NCI-H146 treated with DMSO at 0.1 percent for 48 hours (cell line): ENCODE results near the gene PDZK1IP1.

ENCODE experiments used
- DNase-seq: peaks from one replicate; lab custom pipeline; 2025; ENCODE audit not compliant: unreplicated experiment; lab: John Stamatoyannopoulos, UW

The PDZK1IP1 gene, protein sequence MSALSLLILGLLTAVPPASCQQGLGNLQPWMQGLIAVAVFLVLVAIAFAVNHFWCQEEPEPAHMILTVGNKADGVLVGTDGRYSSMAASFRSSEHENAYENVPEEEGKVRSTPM

DNA sequence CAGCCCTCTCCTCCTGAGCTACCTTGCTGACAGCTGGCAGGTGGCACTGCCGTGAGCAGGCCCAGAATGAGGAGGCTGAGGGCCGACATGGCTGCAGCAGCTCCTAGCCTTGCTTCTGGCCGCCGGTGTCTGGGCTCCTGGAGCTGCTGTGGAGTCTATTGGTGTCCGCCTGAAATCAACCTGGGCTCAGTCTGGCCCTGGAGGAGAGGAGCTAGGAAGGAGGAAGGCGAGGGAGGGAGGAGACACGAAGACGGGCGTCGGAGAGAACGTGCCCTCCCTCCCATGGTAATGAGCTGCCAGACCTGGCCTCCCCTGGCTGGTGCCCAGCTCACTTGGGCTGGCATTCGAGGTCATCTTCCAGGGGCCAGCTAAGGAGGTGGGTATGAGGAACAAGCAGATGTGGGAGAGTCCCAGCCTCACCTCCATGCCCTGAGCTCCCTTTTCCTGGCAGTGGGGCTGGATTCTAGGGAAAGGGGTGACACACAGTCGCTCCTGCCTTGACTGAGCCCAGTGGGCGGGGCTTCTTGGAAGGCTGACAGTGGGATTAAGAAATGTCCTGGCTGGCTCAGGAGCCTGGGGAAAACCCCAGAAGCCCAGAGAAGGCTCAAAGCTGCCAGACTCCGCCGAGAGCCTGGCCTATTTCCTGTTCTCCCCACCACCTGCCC lies at the start of gene PDZK1IP1:
TSS of gene PDZK1IP1 (minus strand) at position 193 of the 665 bp plus-strand sequence. CDS start at position 89, 104 bp downstream.
- no peak for DNase-seq

DNA sequence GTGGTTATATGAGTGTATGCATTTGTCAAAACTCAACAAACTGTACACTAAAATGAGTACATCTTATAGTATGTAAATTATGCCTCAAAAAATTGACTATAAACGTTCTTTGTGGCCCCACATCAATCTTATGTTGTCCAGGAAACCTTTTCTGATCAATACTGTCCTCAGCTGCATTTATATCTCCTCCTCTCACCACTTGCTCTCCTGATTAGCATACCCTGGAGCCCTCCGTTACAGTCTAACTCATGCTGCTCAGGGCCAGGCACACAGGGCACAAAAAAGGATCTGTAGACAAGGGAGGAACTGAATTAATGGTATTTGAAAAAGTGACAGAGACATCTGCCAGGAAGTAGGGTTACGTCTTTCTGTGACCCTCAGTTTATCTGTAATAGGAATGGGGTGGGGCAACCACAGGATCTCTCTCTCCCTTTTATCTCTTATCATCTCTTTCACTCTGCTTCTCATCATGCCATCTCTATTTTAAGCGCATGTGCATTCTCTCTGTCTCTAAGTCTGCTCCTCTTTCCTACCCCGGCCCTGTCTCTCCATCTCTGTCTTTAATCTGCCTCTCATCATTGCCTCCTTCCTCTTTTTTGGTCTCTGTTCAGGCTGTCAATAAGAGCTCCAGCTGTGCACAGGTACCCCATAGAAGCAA lies 49.2 kb upstream of the PDZK1IP1 start:
- DNase-seq: no peak

DNA sequence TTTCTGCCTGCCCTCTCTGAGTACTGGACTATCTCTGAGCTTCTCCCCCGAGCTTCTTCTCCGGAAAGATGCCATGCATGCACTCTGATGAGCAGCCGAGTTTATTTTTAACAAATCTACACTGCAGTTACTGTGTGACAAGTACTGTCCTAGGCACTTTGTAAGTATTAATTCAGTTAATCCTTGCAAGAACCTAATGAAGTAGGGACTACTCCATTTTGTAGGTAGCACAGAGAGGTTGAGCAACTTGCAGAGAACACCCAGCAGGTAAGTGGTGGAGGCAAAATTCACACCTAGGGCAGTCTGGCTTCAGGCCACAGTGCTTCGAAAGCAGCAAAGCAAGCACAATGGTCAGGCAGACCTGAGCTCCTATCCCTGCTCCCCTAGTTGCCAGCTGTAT lies 46.0 kb upstream of the PDZK1IP1 start:
- DNase-seq: no peak

DNA sequence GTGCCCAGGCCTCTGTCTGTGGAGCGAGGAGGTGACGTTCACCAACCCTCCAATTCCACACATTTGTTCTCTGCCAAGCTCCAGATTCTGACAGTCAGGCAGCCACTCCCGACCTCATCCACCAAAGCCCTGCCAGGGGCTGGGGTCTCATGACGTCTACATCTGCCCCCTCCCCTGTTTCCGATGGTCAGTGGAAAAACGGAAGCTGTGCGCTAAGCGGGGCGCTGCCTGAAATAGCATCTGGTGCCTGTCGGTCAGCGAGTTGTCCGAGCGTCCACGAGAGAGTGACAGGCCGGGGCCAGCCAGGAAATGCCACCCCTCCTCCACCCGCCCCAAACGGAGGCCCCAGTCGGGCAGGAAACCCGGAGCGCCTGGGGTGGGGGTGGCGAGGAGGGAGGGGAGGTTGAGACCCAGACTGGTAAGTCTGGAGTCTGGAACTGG lies 45.4 kb upstream of the PDZK1IP1 start:
- no peak for DNase-seq

DNA sequence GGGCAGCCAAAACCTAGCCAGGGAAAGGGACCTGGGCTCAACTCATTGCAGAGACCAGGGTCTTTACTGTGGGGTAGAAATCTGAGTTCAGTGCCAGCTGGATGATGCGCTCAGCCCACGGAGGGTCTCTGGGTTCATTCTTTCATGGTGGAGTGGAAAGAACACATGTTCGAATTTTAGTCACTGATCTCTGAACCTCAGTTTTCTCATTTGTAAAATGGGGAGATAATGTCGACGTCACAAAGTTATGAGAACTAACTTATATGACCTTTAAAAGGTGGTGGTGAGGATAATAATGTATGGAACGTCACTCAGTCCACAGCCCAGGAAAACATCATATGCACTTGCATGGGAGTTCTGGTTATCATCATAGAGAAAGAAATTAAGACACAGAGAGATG lies 43.4 kb upstream of the PDZK1IP1 start:
- no peak for DNase-seq

DNA sequence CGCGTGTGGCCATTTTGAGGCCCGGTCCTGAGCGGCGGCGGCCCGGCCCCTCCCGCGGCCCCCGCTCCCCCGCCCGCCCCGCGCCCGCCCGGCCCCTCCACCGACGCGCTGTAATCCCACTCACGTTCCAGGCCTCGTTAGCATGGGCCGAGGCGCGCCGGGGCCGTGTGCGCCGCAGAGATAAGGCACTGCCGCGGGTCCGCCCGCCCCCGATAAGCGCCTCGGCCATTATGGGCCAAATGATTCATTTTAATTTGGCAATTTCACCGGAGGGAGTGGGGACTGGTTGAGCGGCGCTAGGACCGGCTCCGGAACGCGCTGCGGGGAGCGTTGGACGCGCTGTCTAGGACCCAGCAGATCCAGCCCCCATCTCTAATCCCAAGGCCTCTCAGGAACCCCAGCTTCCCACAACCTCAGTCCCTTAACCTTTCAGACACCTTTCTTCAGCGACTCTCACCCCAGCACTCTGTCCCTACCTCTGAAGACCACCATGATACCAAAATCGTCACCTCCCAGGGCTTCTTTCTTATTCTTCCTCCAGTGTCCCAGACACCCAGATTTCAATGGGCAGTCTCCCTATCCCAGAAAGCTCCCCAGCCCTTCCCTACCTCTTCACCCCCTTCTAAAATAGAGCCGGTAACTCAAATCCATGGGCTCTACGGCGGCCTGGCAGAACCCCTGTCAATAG lies 42.5 kb upstream of the PDZK1IP1 start, which contains the start of gene TAL1:
TSS of gene TAL1 (minus strand) at position 39 of the 688 bp plus-strand sequence. CDS start 6,337 bp downstream, outside the sequence.
- no peak for DNase-seq

DNA sequence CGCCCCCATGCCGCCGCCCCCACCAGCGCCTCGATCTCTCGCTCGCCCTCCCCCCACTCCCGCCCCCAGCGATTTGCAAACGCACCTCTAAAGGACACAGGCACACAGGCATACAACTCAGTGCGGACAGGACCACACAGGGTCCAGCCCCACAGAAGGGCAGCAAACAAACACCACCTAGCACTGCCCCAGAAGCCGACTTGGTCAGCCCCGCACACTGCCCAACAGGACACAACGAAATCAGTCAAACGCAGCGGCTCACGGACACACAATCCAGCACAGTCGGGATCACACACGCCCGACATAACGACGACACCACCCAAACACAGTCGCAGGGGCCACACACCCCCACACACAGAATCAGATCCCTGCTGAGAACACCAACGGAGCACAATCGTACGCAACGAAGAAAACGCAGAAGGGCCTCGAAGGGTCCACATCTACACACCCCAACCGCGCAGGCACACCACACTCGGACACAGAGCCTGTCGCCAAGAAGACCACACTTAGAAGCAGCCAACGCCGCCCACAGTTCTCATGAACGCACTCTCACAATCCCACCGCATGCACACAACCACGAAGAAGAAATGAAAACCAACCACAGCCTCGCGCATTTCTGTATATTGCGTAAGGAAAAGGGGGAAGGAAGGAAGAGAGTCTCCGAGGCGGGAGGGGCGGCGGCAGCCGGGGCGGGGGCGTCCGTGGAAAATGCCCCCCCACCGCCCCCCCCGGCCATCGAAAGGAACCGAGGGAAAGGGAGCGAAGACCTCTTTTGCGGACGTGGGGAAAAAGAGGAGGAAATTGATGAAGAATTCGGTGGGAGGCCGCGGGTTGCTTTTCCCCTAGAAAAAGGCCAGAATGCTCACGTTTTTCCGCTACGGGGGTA lies 41.7 kb upstream of the PDZK1IP1 start:
- DNase-seq: no peak

DNA sequence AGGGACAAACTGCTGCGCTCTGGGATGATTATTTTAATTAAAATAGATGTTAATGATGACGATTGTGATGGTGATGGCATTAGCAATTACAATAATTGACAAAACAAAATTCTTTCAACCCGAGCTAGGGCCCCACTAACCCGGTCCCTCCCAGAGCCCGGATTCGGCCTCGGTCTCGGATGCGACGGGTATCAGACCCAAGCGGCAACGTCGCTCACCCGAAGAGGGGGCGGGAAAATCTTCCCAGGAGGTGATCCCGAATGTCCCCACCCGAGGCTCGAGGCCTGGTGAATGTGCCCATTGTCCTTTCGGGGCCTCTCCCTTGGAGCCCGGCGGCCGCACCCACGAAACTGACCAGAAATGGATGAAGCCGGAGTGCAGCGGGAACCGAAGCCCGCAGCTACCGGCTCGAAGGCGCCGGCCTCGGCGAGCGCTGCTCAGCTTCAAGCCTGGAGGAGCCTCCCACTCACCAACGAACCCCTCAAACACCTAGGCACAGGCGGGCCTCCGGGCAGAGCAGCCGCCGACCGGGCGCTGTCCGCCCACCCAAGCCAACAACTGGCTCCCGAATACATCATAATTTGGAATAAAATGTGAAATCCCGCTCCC lies 41.0 kb upstream of the PDZK1IP1 start:
- DNase-seq: no peak

DNA sequence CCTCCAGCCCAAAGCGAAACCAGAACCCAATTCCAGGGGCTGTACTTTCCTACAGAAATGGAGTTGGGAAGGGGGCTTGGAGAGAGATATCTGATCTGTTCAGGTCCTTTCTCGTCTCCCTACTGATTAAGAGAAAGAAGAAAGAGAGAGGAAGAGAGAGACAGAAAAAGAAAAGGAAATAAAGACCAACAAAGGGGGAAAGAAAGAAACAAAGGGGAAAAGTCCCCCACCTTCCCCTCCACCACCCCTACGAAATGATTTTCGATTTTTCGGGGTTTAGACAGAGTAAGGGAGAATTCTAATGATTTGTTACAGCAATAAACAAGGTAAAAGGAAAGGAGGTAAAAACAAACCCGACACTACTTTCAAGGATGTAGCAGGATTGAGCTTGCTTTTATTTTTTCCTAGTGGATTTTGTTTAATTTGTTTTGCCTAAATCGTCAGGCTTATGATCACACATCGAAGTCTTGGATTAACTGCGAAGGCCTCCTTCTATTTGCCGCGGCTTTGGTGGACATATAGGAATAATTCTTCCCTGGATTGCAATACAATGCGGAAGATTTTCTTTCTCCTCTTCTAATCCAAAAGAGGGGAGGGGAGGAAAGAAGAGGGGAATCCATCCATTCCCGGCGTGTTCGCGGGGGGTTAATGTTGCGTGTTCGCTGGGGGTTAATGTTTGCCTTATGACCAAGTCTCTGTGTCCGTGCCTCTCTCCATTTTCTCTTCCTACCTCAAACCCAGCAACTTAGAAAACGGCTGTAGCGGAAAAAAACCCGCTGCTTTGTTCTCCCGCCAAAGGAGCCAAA lies 40.3 kb upstream of the PDZK1IP1 start:
- DNase-seq: no peak

DNA sequence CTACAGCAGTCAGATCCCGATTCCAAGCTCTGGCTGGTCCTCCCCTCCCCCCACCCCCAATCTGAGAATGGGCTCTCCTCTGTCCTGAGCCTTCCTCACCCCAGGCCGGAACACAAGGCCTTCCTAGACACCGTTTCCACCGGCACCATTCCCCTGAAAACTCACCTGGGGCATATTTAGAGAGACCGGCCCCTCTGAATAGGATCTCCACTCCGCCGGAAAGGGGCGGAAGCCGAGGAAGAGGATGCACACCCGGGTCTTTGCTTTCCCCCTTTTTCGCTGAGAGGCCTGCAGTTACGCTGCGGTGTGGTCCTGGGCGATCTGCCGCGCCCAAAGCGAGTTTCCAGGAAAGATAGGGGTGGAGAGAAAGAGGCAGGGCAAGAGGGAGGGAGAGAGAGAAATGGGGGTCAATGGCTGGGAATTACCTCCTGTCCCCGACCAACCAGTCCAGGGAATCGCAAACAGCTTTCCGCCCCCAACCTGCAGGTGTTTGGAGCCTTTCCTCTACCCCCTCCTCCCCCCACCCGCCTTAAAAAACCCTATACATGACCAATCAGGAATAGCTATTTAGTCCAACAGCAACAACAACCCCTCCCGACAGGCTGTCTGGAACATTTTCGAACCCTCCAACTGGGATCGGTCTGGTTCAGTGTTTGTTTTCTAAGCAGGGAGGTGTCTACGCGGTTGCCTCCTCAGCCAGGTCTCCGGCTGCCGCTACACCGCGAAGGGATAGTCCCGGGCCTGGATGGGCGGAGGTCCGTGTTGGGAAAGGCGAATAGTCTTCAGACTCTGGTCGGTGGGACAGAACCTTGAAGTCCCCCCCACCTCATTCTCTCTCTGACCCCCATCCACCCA lies 39.4 kb upstream of the PDZK1IP1 start:
- no peak for DNase-seq

DNA sequence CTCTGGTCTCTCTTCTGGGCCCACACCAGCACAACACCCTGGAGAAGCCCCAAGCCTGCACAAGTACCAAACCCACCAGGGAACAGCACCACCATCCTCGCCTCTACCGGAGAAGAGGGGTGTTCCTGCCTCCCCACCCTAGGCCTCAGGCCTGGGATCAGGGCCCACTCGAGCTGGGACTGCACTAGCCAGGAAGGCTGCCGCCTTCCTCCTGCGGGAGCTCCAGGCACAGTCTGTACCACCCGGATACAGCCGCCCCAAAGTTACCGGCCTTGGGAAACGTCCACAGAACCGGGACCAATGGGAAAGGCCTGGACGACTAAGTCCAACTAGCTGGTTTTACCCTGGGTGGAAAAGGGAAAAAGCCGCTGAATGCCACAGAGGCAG lies 38.8 kb upstream of the PDZK1IP1 start:
- DNase-seq: no peak

DNA sequence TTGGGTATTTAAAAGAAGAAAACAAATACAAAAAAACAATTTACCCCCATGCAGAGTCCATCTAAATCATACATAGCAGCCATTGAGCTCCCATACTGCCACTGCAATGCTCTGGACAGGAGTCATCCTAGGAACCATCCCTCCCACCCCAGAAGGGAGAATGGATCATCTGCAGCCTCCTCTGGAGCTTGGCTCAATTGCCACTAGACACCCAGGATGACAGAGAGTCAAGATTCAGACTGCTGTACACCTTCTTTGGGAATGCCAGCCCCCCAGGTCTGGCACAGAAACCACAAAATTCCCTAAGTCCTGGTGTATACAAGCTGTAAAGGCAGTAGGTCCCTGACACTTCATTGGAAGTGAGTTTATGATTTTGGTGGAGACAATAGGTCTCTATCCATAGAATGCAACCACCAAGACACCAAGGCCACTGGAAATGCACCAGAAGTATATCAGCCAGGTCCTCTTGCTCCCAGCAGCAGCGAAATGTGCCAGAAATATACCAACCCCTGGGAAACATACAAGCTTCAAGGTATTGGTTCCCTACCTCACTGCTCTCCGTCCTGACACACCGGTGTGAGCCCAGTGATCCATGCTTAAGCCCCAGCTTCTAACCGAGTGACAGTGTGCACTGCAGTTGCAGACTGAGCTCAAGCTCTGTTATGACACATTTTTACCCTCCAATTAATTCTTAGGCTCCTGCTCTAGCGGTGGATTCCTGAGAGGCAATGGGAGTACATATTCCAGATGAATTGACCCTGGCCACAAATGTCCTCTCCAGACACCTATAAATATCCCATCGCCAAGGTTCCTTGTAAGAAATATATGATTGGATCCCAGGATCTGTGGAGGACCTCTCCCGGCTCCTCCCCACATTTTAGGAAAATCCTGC lies 37.8 kb upstream of the PDZK1IP1 start:
- no peak for DNase-seq

DNA sequence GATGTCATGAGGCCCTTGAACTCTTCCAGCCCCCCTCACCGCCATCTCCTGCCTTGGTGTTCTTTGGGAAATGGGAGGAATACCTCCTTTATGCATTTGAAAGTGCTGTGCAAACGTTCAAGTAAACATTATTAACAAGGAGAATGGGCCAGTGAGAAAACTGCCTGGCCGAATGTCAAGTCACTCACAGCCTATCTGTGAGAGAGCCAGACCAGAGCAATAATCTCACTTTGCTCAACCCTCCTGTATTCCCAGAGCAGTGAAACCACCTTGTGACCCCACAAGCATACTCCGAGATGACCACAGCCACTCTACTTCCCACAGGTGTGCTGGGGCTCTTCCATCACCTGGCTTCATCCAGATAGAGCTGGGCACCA lies 37.0 kb upstream of the PDZK1IP1 start:
- no peak for DNase-seq

DNA sequence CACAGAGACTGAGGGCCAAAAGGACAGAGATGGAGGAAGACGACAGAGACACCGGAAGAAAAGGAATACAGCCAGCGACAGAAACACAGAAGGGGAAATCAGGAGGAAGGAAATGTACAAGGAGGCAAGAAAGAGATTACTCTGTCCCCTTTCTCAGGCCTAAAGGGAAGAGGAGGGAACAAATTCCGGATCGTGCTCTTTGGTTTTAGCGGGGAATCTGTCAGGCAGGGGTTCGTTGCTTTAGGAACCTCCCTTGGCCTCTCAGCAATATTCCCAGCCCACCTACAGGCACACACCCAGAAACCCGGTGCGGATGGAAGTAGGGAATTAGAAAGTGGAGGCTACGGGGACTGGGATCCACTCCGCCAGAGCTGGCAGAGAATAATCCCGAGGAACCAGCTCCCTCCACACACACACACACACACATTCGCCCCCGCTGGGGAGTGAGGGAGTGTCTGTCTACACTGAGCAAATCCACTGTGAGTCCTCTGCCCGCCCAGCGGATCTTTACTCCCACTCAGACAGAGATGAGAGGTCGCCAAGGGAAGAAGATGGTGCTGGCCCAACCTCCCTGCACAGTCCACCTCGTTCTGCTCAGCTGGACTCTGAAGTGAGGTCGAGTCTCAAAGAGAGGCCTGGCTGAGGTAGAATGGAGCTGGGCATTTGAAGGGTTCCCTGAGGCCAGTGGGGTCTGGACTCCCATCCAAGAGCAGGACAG lies 36.4 kb upstream of the PDZK1IP1 start:
- DNase-seq: no peak

DNA sequence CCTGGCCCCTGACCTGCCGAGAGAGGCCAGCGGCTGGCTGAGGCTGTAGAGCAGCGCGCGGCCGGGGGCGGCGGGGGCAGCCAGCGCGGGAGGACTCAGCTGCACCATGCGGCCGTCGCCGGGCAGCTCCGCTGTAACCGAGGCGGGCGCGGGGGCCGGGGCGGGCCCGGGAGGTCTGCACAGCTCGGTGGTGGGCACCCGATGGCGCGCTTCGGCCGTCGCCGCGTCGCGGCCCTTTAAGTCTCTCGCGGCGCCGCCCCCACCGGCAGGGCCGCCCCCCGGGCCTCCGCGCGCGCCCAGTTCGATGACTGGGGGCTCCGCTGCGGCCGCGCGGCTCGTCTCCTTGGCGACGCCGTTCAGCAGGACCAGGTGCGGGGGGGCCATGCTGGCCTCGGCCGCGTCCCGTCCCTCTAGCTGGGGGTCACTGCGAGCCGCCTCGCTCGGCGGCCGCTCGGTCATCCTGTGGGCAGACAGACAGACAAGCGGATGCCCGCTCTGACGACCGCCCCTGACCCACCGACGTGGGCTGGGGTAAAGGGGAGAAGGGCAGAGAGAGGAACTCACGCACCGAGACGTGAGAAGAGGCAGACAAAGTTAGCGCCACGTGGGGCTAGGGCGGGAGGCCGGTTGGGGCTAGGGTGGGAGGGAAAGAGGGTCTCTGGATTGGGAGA lies 35.7 kb upstream of the PDZK1IP1 start:
- DNase-seq: no peak

DNA sequence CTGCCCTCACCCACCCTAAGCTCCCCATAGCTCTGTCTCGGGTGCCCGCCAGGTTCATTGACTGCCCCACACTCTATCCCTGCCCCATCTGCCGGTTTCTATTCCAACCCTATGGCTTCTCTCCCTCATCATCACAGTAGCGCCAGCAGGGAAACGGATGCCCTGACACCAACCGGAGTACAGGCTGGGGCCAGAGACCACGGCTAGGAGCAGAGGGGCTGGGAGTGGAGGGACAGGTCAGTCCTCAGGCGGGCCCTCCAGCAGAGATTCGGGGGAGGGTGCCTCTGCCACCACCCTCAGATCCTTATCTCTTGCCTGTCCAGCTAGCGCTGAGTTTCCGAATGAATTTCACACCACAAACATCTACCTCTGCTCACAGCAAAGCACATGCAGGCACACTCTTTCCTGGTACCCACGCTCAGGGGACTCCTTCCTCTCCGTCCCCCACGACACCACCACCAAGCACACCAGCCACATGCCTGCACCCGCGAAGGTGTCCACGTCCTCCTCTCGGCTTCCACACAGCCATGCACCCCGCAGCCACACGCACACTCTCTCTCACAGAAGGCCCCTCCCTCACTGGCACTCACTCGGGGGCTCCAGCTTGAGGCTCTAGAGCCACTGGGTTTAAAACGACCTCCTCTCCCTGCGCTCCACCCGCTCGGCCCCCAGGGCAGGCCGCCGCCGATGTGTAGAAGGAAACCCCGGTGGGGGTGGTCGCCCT lies 35.0 kb upstream of the PDZK1IP1 start:
- no peak for DNase-seq
